Measurements from ENCODE around the gene ZCWPW1. TPM values are rescaled to one million over a fixed set of nuclear protein-coding genes. Genes with fewer than 3 reads are reported as not detected.

ZCWPW1 gene
- total RNA-seq, 1 experiment from 2014 or later: 3.4 TPM

- Mint-ChIP-seq H3K27me3 (ENCODE audit: insufficient read depth, unreplicated experiment) (no peaks in the 10 kb centered on the region), H3K4me3 (ENCODE audit: unreplicated experiment) (peak overlapping the region; percentile 22), H3K27ac (ENCODE audit: unreplicated experiment) (no peak overlapping the region), H3K4me1 (ENCODE audit: low read depth, unreplicated experiment) (no peaks in the 10 kb centered on the region), H3K9me3 (ENCODE audit: unreplicated experiment) (no peaks in the 10 kb centered on the region), H3K36me3 (ENCODE audit: insufficient read depth, unreplicated experiment) (peaks cover 58% of the 10 kb centered on the region)
- no peaks in the 10 kb centered on the region for H3K9me3 ChIP-seq
- no peak for TF ChIP-seq CTCF (IDR thresholded peaks at IDR 0.05; ENCODE audit: insufficient read depth in 1 of 2, low read depth in 1 of 2, low read length in 1 of 2, severe bottlenecking in 1 of 2, unreplicated experiment in 1 of 2)
- ChIA-PET POLR2A (no interaction called here), CTCF (interaction anchor here (1.9 kb wide), 1 partner anchor 38 kb away, joined by 7 read pairs; no protein-coding TSS in a partner anchor)
- peak in 1 of 2 experiments; percentile 35 for DNase-seq
- no peaks in the 10 kb centered on the region for H3K36me3 ChIP-seq (ENCODE audit: control insufficient read depth, insufficient read depth, low read length)
- H3K27me3 ChIP-seq (replicated peaks; ENCODE audit: control insufficient read depth, insufficient read depth, low read length): no peaks in the 10 kb centered on the region
- no peaks in the 10 kb centered on the region for H3K4me1 ChIP-seq
- H3K4me3 ChIP-seq (ENCODE audit: low read depth, low read length): no peak overlapping the region
- BruUV-seq (replicated peaks): no TSS peak
- intact Hi-C loops (cut with micrococcal nuclease; ENCODE audit: unreplicated experiment): no loop called here
Observed at GRCh38 chr7:100369105-100369504, 59.4 kb downstream of the ZCWPW1 start.

DNA sequence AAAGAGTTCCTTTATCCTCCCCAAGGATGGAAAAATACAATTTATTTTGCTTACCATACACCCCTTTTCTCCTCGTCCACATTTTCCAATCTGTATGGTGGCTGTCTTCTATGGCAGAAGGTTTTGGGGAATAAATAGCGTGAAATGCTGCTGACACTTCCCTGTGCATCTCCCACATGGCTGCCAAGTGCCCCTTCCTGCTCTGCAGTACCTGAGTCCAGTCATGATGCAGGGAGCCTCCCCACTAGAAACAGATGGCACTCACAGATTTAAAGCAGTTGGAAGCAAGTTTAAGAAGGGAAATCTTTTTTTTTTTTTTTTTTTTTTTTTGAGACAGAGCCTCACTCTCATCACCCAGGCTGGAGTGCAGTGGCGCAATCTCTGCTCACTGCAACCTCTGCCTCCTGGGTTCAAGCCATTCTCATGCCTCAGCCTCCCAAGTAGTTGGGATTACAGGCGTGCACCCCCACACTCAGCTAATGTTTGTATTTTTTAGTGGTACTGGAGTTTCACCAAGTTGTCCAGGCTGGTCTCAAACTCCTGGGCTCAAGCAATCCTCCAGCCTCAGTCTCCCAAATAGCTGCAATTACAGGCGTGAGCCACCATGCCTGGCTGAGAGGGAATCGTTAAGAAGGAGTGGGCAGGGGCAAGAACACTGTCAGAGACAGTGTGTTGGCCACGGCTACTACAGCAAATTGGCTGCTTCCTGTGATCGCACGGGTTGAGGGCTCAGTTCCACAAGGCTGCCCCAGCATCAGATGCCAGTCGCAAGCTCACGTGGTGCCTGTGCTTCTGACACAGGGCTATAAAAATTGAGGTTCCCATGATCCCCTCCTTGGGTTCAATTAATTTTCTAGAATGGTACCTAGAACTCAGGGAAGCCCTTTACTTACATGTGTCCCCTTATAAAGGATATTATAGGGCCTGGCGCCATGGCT is 60.6 kb downstream of the ZCWPW1 start:
- Mint-ChIP-seq H3K27me3 (ENCODE audit: insufficient read depth, unreplicated experiment) (no peaks in the 10 kb centered on the region), H3K4me3 (ENCODE audit: unreplicated experiment) (no peak overlapping the region), H3K36me3 (ENCODE audit: insufficient read depth, unreplicated experiment) (peaks cover 65% of the 10 kb centered on the region), H3K9me3 (ENCODE audit: unreplicated experiment) (no peaks in the 10 kb centered on the region), H3K4me1 (ENCODE audit: low read depth, unreplicated experiment) (no peaks in the 10 kb centered on the region), H3K27ac (ENCODE audit: unreplicated experiment) (no peak overlapping the region)
- Histone ChIP-seq H3K9me3 (no peaks in the 10 kb centered on the region), H3K36me3 (ENCODE audit: control insufficient read depth, insufficient read depth, low read length) (no peaks in the 10 kb centered on the region), H3K27me3 (replicated peaks; ENCODE audit: control insufficient read depth, insufficient read depth, low read length) (no peaks in the 10 kb centered on the region), H3K4me1 (no peaks in the 10 kb centered on the region), H3K4me3 (ENCODE audit: low read depth, low read length) (no peak overlapping the region)
- ChIA-PET CTCF (interaction anchor here (1.9 kb wide), 1 partner anchor 40 kb away, joined by 7 read pairs; no protein-coding TSS in a partner anchor), POLR2A (no interaction called here)
- intact Hi-C loops (cut with micrococcal nuclease; ENCODE audit: unreplicated experiment): no loop called here
- no peak for TF ChIP-seq CTCF (IDR thresholded peaks at IDR 0.05; ENCODE audit: insufficient read depth in 1 of 2, low read depth in 1 of 2, low read length in 1 of 2, severe bottlenecking in 1 of 2, unreplicated experiment in 1 of 2)
- no peak for DNase-seq
- BruUV-seq (replicated peaks): no TSS peak

DNA sequence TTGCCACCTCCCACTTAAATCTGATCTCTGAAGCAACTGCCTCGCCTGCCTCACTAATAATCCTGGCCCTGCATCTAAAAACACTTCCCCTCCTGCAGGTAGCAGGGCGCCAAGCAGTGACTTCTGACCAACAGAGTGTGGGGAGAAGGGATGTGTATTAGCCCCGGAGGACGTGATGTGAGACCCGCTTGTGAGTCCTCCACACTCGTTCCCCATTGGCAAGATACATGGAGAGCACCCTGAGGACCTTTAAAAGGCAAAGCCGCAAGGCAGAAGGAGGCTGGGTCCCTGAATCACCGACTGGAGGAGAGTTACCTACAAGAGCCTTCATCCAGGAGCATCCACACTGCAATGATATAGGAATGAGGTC is 61.3 kb downstream of the ZCWPW1 start:
- Mint-ChIP-seq H3K27ac (ENCODE audit: unreplicated experiment) (no peak overlapping the region), H3K9me3 (ENCODE audit: unreplicated experiment) (no peaks in the 10 kb centered on the region), H3K4me1 (ENCODE audit: low read depth, unreplicated experiment) (no peaks in the 10 kb centered on the region), H3K36me3 (ENCODE audit: insufficient read depth, unreplicated experiment) (peaks cover 72% of the 10 kb centered on the region), H3K4me3 (ENCODE audit: unreplicated experiment) (no peak overlapping the region), H3K27me3 (ENCODE audit: insufficient read depth, unreplicated experiment) (no peaks in the 10 kb centered on the region)
- no peaks in the 10 kb centered on the region for H3K9me3 ChIP-seq
- no peaks in the 10 kb centered on the region for H3K27me3 ChIP-seq (replicated peaks; ENCODE audit: control insufficient read depth, insufficient read depth, low read length)
- ChIA-PET CTCF (no interaction called here), POLR2A (no interaction called here)
- no peak for DNase-seq
- BruUV-seq (replicated peaks): no TSS peak
- intact Hi-C loops (cut with micrococcal nuclease; ENCODE audit: unreplicated experiment): no loop called here
- no peaks in the 10 kb centered on the region for H3K4me1 ChIP-seq
- H3K36me3 ChIP-seq (ENCODE audit: control insufficient read depth, insufficient read depth, low read length): no peaks in the 10 kb centered on the region
- no peak for TF ChIP-seq CTCF (IDR thresholded peaks at IDR 0.05; ENCODE audit: insufficient read depth in 1 of 2, low read depth in 1 of 2, low read length in 1 of 2, severe bottlenecking in 1 of 2, unreplicated experiment in 1 of 2)
- no peak overlapping the region for H3K4me3 ChIP-seq (ENCODE audit: low read depth, low read length)
